ENCODE results near the gene GNG7. TPM values are rescaled to one million over a fixed set of nuclear protein-coding genes. Genes with fewer than 3 reads are reported as not detected.

Gene GNG7
- total and polyA plus RNA-seq, 2 donors (not counting 3 experiments of a cell fraction or from before 2014, with no cell fraction given), result 0.29 to 0.84 TPM

DNA sequence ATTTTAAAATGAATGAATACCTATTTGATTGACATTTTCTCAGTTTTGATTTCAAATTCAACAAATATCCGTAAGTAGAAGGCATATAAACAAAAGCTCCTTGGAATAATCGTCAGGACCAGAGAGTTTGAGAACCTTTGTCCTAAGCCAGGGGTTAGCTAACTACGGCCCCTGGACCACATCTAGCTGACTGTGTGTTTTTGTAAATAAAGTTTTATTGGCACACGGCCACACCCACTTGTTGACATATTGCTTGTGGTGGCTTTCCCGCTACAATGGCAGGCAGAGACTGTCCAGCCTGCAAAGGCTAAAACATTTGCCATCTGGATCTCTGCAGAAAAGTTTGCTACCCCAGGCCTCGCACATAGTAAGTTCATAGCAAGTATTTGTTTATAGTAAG lies 83.4 kb downstream of the GNG7 start:
- FAIRE-seq (no peak), DNase-seq (ENCODE audit: low read depth, low spot score) (no peak)
- no peaks in the 10 kb centered on the region for H3K9me1 ChIP-seq (replicated peaks; ENCODE audit: control insufficient read depth, extremely low read depth, insufficient read depth, low read length)
- H3K9ac ChIP-seq (replicated peaks; ENCODE audit: extremely low read depth, insufficient read depth, low read length), result peak overlapping the region; percentile 45
- no peaks in the 10 kb centered on the region for H4K20me1 ChIP-seq (replicated peaks; ENCODE audit: control insufficient read depth, extremely low read depth, insufficient read depth, low read length)
- CTCF ChIA-PET, result interaction anchor here (0.6 to 10.0 kb wide), 4 partner anchors 15 to 193 kb away, joined by 3 to 171 read pairs (median 4); no protein-coding TSS in a partner anchor
- H3K27me3 ChIP-seq (ENCODE audit: control insufficient read depth in 2 of 2, insufficient read depth in 2 of 2, low read length in 2 of 2), result no peaks in the 10 kb centered on the region
- no peaks in the 10 kb centered on the region for H3K79me2 ChIP-seq (ENCODE audit: control insufficient read depth, insufficient read depth, low read length)
- TF ChIP-seq EZH2 (IDR thresholded peaks at IDR 0.05; ENCODE audit: borderline replicate concordance, low read depth, low read length, severe bottlenecking), result no peak
- TF ChIP-seq, protein P1, sequence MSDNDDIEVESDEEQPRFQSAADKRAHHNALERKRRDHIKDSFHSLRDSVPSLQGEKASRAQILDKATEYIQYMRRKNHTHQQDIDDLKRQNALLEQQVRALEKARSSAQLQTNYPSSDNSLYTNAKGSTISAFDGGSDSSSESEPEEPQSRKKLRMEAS (IDR thresholded peaks at IDR 0.05; ENCODE audit: insufficient read depth, insufficient read length), result no peak
- no peak for TF ChIP-seq CTCF (IDR thresholded peaks at IDR 0.05; ENCODE audit: extremely low read depth in 1 of 2, insufficient read depth in 1 of 2, low read depth in 1 of 2, low read length in 2 of 2)
- TF ChIP-seq POLR2A (IDR thresholded peaks at IDR 0.05; ENCODE audit: low read depth, low read length), result no peak
- no peak for TF ChIP-seq MYC (IDR thresholded peaks at IDR 0.05; ENCODE audit: low read depth, low read length)
- TF ChIP-seq JUN (IDR thresholded peaks at IDR 0.05; ENCODE audit: borderline replicate concordance, insufficient read depth, insufficient read length, low read depth), result no peak
- no peak for TF ChIP-seq POLR2AphosphoS5 (IDR thresholded peaks at IDR 0.05; ENCODE audit: insufficient read depth, low read depth, low read length)
- no peak for TF ChIP-seq FOS (IDR thresholded peaks at IDR 0.05; ENCODE audit: borderline replicate concordance, insufficient read depth, low read length)
- TF ChIP-seq GATA2 (IDR thresholded peaks at IDR 0.05; ENCODE audit: insufficient read depth, insufficient read length, low read depth, low read length), result no peak
- no peak overlapping the region for H2AFZ ChIP-seq (ENCODE audit: low read depth, low read length)
- H3K4me2 ChIP-seq (ENCODE audit: insufficient read depth, low read length), result peak overlapping the region; percentile 46
- H3K9me3 ChIP-seq (replicated peaks; ENCODE audit: control insufficient read depth, insufficient read depth, low read length), result no peaks in the 10 kb centered on the region
- dilution Hi-C loops (cut with MboI; ENCODE audit: extremely low pct_ligation_motif_present, low sequenced_read_pairs), result no loop called here
- H3K4me3 ChIP-seq (replicated peaks in 1 of 3; ENCODE audit: insufficient read depth in 1 of 3, low read depth in 1 of 3, low read length in 3 of 3), result no peak overlapping the region
- H3K27ac ChIP-seq (ENCODE audit: insufficient read depth, low read depth, low read length), result peak overlapping the region; percentile 81
- POLR2A ChIA-PET, result interaction anchor here (1.4 to 1.9 kb wide), 2 partner anchors 9 to 143 kb away, joined by 8 to 15 read pairs; partner anchors contain the start of gene GADD45B
- H3K4me1 ChIP-seq (ENCODE audit: control insufficient read depth, extremely low read depth, insufficient read depth, low read length), result peaks cover 27% of the 10 kb centered on the region
- intact Hi-C loops (cut with micrococcal nuclease), result loop anchor here (1.0 to 10.0 kb wide), 2 partner anchors 224 to 380 kb away; no protein-coding TSS in a partner anchor
- no peaks in the 10 kb centered on the region for H3K36me3 ChIP-seq (ENCODE audit: control insufficient read depth in 2 of 2, extremely low read depth in 1 of 2, insufficient read depth in 2 of 2, low read length in 2 of 2)
- no TSS peak for BruUV-seq (replicated peaks)

Data from endothelial cell of umbilical vein (primary cell).